Measurements from ENCODE around the gene TYW5. TPM values are rescaled to one million over a fixed set of nuclear protein-coding genes. Genes with fewer than 3 reads are reported as not detected.

Gene TYW5
- total RNA-seq, 4 donors from 2014 or later, result 3.5 to 7.5 (median 4.3) TPM

- intact Hi-C loops (cut with DNase I), result no loop called here
- no peak overlapping the region for H3K27ac ChIP-seq (replicated peaks in 1 of 4)
- WGBS, result 85% methylated on average over 4 of the region's 4 CpGs
Measured at GRCh38 chr2:199958014-199958413, 2.7 kb upstream of the TYW5 start.

GRCh38 chr2:199956062-199956380 is 730 bp upstream of the TYW5 start:
- H3K9me3 ChIP-seq, result no peaks in the 10 kb centered on the region
- H3K4me1 ChIP-seq, result peaks cover 23 to 55% (median 48%) of the 10 kb centered on the region in 4 donors
- no peak for TF ChIP-seq CTCF (IDR thresholded peaks at IDR 0.05)
- TF ChIP-seq EP300 (IDR thresholded peaks at IDR 0.05), result no peak
- TF ChIP-seq POLR2A (IDR thresholded peaks at IDR 0.05; ENCODE audit: low read depth), result no peak
- TF ChIP-seq POLR2AphosphoS5 (IDR thresholded peaks at IDR 0.05), result no peak
- intact Hi-C loops (cut with DNase I), result no loop called here
- WGBS, result 0% methylated on average over 8 of the region's 10 CpGs
- H3K36me3 ChIP-seq, result peaks cover 13 to 33% (median 20%) of the 10 kb centered on the region in 4 donors
- no peak for DNase-seq (ENCODE audit: extremely low spot score)
- peak overlapping the region; percentile 84 to 92 (median 90) for H3K27ac ChIP-seq (replicated peaks in 1 of 4)
- H3K4me3 ChIP-seq, result peak overlapping the region; percentile 71 to 96 (median 84)
- no peaks in the 10 kb centered on the region for H3K27me3 ChIP-seq

More at GRCh38 chr2:199958014-199958413, 2.7 kb upstream of the TYW5 start:
- H3K4me3 ChIP-seq, result no peak overlapping the region
- H3K4me1 ChIP-seq, result peaks cover 23 to 53% (median 41%) of the 10 kb centered on the region in 4 donors
- H3K27me3 ChIP-seq, result no peaks in the 10 kb centered on the region
- TF ChIP-seq POLR2A (IDR thresholded peaks at IDR 0.05; ENCODE audit: low read depth), result no peak
- TF ChIP-seq POLR2AphosphoS5 (IDR thresholded peaks at IDR 0.05), result no peak
- no peak for TF ChIP-seq EP300 (IDR thresholded peaks at IDR 0.05)
- no peaks in the 10 kb centered on the region for H3K9me3 ChIP-seq
- H3K36me3 ChIP-seq, result peaks cover 29 to 53% (median 39%) of the 10 kb centered on the region in 4 donors
- no peak for DNase-seq (ENCODE audit: extremely low spot score)

DNA sequence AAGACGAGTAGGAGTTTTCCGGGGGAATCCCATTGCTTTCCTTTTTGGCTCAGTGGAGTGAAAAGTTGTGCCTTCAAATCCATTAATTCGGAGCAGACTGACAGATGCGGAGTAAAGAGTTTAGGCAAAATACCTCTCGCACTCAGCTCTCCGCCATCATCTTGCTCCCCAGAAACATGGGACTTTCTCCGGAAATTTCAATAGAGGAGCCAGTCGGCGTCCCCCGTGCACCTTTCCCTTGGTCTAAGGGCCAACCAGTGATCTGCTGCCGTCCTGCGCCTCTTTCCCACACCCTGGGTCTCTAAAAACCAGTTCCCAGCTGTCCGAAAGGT is 318 bp downstream of the TYW5 start:
- intact Hi-C loops (cut with DNase I), result no loop called here
- WGBS, result 0% methylated on average over 13 of the region's 13 CpGs
- H3K9me3 ChIP-seq, result no peaks in the 10 kb centered on the region
- DNase-seq (ENCODE audit: extremely low spot score), result no peak
- peak overlapping the region; percentile 84 to 92 (median 90) for H3K27ac ChIP-seq (replicated peaks in 1 of 4)
- H3K27me3 ChIP-seq, result no peaks in the 10 kb centered on the region
- H3K4me1 ChIP-seq, result peaks cover 23 to 55% (median 48%) of the 10 kb centered on the region in 4 donors
- TF ChIP-seq POLR2AphosphoS5 (IDR thresholded peaks at IDR 0.05) (no peak), EP300 (IDR thresholded peaks at IDR 0.05) (no peak), POLR2A (IDR thresholded peaks at IDR 0.05; ENCODE audit: low read depth) (no peak), CTCF (IDR thresholded peaks at IDR 0.05) (no peak)
- peak overlapping the region; percentile 71 to 96 (median 84) for H3K4me3 ChIP-seq
- H3K36me3 ChIP-seq, result peaks cover 3 to 31% (median 12%) of the 10 kb centered on the region in 4 donors

DNA sequence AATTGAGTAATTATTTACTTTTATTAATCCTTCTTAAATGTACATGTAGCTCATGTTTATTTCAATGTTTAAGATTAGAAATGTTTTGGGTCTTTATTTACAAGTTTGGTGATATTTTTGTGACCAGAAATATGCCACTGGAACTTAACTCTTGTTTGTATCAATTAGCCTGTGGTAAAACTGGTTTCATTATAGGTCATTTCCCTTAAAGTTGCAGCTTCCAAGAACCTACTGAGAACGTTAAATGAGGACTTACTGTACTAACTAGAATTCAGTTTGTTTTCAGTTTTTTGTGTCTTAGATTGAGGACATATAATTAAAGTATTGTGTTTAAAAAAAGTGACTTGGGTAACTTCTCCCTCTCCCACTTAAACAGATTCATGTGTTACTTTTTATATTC is 4.3 kb downstream of the TYW5 start:
- Histone ChIP-seq H3K36me3 (peaks cover 5 to 33% (median 19%) of the 10 kb centered on the region in 4 donors), H3K4me1 (peaks cover 10 to 24% (median 22%) of the 10 kb centered on the region in 4 donors), H3K27me3 (no peaks in the 10 kb centered on the region), H3K9me3 (no peaks in the 10 kb centered on the region), H3K27ac (replicated peaks in 1 of 4) (no peak overlapping the region), H3K4me3 (no peak overlapping the region)
- 67% methylated on average over 1 of the region's 1 CpG for WGBS
- DNase-seq (ENCODE audit: extremely low spot score), result no peak
- TF ChIP-seq POLR2A (IDR thresholded peaks at IDR 0.05; ENCODE audit: low read depth) (no peak), EP300 (IDR thresholded peaks at IDR 0.05) (no peak)
- intact Hi-C loops (cut with DNase I), result no loop called here

- peaks cover 5 to 40% (median 25%) of the 10 kb centered on the region in 4 donors for H3K36me3 ChIP-seq
- no peak for TF ChIP-seq POLR2A (IDR thresholded peaks at IDR 0.05; ENCODE audit: low read depth)
- TF ChIP-seq POLR2AphosphoS5 (IDR thresholded peaks at IDR 0.05), result no peak
- TF ChIP-seq EP300 (IDR thresholded peaks at IDR 0.05), result no peak
- TF ChIP-seq CTCF (IDR thresholded peaks at IDR 0.05), result no peak
- H3K9me3 ChIP-seq, result no peaks in the 10 kb centered on the region
- intact Hi-C loops (cut with DNase I), result no loop called here
- no peak overlapping the region for H3K27ac ChIP-seq (replicated peaks in 1 of 4)
- H3K27me3 ChIP-seq, result no peaks in the 10 kb centered on the region
- no peak for DNase-seq (ENCODE audit: extremely low spot score)
- peaks cover 10 to 24% (median 22%) of the 10 kb centered on the region in 4 donors for H3K4me1 ChIP-seq
- WGBS, result 92% methylated on average over 5 of the region's 5 CpGs
- no peak overlapping the region for H3K4me3 ChIP-seq
Measured at GRCh38 chr2:199950396-199950795, 4.9 kb downstream of the TYW5 start.

GRCh38 chr2:199946836-199947235 is 8.5 kb downstream of the TYW5 start:
- H3K27ac ChIP-seq (replicated peaks in 1 of 4), result no peak overlapping the region
- H3K4me3 ChIP-seq, result no peak overlapping the region
- no peaks in the 10 kb centered on the region for H3K4me1 ChIP-seq
- no peak for TF ChIP-seq POLR2A (IDR thresholded peaks at IDR 0.05; ENCODE audit: low read depth)
- no peak for TF ChIP-seq EP300 (IDR thresholded peaks at IDR 0.05)
- TF ChIP-seq POLR2AphosphoS5 (IDR thresholded peaks at IDR 0.05), result no peak
- TF ChIP-seq CTCF (IDR thresholded peaks at IDR 0.05), result no peak
- no peak for DNase-seq (ENCODE audit: extremely low spot score)
- peaks cover 5 to 75% (median 37%) of the 10 kb centered on the region in 4 donors for H3K36me3 ChIP-seq
- no peaks in the 10 kb centered on the region for H3K27me3 ChIP-seq
- intact Hi-C loops (cut with DNase I), result no loop called here
- no peaks in the 10 kb centered on the region for H3K9me3 ChIP-seq
